Renal cortex interstitium (tissue), 11 donors: Measurements from ENCODE around the gene GALNT5. TPM values are rescaled to one million over a fixed set of nuclear protein-coding genes. Genes with fewer than 3 reads are reported as not detected.
"Not testable (repeated sequence)": the region's sequence is repeated elsewhere in the genome, so short reads cannot be mapped to it uniquely, and the experiment has no call there.

ENCODE experiments used
- DNase-seq, 11 donors: peaks; one replicate each; pipeline ENCODE4 v3.0.0-alpha.2; 2013; ENCODE audit warnings: low read depth in 9 of 11, low spot score in 4 of 11; ENCODE audit errors: extremely low read depth in 1 of 11
- polyA plus RNA-seq, 3 donors: library from polyadenylated mRNA; unstranded; fragments of 120-200 nt; gene quantifications; one replicate each; pipeline ENCODE4 v1.2.1, GENCODE V29; 2013; ENCODE audit not compliant: insufficient read length in 3 of 3

The GALNT5 gene
- polyA plus RNA-seq, 3 donors: 0.45 to 0.62 (median 0.50) TPM

DNA sequence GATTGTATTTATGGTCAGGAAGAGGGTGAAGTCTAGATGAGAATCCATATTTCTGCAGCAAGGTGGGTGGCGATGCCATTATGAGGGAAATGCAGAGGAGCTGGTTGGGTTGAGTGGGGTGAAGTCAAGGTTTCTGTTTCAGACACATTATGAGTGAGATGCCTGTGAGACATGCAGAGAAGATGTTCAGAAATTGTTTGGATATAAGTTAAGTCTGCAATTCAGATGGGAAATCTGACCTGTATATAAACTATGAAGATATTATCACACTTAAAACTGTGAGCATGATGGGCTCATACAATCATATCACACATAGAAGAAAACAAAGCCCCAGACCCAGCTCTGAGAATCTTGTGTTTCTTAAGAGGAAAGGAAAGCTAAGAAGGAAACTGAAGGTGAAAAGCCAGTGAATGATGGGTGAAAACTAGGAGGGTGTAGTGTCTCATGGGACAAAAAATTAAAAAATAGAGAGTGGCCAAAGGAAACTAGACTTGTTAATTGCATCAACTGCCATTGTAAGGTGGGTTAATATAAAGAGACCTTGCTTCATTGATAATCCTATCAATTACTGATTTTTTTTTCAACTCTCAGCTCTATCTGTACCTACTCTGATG lies 14.2 kb downstream of the GALNT5 start:
- no peak for DNase-seq

DNA sequence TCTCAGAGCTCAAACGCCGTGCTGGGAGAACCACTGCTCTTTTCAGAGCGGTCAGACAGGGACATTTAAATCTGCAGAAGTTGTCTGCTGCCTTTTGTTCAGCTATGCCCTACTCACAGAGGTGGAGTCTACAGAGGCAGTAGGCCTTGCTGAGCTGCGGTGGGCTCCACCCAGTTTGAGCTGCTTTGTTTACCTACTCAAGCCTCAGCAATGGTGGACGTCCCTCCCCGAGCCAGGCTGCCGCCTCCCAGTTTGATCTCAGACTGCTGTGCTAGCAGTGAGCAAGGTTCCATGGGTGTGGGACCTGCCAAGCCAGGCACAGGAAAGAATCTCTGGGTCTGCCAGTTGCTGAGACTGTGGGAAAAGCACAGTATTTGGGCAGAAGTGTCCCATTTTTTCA lies 21.8 kb downstream of the GALNT5 start:
- DNase-seq: not testable (repeated sequence)

DNA sequence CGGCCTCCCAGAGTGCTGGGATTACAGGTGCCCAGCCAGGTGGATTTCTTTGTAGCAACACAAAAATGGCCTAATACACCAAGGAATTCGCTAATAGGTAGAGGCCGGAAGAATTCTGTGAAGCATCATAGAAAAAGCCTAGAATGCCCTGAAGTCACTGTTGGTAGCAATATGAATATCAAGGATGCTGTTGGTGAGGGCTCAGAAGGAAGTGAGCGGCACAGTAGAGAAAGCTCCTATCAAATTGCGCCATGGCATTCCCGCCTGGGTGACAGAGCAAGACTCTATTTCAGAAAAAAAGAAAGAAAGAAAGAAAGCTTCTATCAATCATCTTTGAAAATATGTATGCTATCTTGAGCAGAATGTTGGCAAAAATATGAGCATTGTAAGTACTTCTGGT lies 23.8 kb downstream of the GALNT5 start:
- no peak for DNase-seq

DNA sequence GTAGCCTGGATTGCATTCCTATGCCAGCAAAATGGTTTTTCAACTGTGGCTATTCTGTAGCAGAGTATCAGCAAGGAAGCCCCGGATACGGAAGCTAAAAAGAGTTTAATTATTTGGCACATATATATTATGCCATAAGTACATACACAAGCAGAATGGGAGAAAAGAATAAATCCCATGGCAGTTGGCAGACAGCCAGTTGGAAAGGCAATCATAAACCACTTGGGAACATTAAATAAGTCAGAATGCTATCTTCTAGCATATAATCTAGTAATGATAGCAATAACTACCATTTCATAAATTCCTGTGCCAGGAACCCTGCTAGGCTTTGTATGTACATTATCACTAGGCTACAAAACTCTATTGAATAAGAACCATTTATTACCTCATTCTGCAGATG lies 26.0 kb downstream of the GALNT5 start:
- no peak for DNase-seq

DNA sequence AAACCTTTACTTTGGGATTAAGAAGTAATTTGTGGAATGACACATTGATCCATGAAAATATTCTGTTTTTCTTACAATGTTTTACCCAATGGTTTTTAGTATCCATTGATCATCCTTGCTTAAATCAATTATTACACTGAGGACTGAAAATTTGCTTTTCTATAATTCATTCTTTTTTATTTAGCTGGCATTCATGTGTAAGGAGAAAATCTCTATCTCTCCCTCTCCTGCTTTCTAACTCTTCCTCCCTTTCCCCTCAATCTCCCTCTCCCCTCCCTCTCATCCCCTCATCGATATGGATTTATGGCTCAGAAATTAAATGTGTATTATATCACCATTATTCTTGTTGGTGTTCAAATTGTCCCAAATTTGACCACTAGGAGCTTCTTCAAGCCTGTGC lies 29.7 kb downstream of the GALNT5 start:
- no peak for DNase-seq

DNA sequence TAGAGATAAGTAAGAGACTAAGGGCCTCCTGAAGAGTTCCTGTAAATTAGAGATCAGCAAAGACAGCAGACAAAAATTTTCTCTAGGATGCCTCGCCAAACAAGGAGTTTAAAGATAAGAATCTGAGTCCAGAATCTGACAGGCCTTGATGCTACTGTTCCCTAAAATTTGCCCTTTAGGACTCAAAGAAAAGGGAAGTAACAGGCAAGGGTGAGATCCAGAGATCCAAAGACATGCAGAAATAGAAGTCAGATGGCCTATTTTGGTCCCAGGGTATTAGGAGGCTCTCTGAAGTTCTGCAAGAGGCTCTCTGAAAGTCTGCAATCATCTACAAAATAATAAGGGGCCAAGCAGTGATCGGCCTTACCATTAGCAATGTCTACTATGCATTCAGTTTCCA lies 33.0 kb downstream of the GALNT5 start:
- no peak for DNase-seq

DNA sequence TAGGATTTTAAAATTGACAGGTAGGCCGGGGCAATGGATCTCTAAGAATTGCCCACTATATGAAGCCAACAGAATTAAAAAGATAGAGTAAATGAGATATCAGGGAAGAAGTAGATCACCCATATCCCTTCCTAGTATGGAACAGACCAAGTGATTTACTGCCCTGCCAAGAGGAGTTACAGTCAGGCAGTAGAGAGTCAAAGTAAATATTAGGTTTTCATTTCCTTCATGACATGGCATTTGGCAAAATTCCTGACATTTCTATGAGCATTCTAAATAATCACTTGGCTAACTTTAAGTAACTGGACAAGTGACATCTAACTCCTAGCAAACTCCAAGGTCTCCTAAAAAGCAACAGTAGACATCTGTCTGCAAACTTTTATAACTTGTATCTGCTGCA lies 33.5 kb downstream of the GALNT5 start:
- peak in 1 of 11 donors; percentile 11 for DNase-seq

DNA sequence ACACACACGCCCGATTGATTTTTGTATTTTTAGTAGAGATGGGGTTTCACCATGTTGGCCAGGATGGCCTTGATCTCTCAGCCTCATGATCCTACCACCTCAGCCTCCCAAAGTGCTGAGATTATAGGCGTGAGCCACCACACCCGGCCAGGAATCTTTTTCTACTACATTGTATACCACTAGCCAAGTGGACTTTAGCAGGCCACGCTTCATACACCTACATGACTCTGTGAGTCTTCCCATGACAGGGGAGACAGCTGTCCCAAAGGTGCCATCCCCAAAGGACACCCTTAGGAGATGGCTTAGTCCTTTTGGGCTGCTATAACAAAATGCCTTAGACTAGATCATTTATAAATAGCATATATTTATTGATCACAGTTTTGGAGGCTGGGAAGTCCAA lies 35.3 kb downstream of the GALNT5 start:
- DNase-seq: no peak

DNA sequence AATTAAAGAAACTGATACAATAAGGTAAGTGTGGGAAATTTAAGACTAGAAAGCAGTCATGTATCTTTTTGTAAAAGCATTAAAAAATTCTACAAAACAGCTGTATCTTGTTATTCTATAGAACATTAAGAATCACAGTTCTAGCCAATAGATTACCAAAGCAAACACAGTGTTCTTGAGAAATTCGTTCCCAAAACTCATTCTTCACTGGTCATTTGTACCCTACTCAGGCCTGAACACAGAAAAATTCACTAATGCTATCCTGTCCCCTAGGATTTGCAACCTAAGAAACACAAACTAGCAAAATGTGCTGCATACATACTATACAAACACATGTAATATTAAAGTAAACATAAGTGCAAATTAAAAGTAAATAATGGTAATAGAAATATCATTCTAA lies 39.0 kb downstream of the GALNT5 start:
- DNase-seq: no peak

DNA sequence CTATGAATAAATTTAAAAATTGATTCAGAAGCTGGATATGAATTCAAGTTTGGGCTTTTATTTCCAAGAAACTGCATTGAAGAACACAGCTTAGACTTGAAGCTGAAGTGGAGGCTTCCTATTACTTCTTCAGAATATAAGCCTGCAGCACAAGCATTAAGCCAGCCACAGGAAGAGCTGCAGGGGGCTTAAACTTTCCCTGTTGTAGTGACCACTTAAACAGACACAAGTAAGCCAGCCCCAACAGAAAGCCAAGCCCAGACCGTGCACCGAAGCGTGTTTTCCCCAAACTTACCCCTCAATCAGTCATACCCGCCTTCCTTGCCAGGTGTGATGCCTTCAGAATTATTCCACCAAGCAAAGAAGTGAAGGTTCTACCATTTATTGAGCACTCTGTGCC lies 39.5 kb downstream of the GALNT5 start:
- DNase-seq: no peak

DNA sequence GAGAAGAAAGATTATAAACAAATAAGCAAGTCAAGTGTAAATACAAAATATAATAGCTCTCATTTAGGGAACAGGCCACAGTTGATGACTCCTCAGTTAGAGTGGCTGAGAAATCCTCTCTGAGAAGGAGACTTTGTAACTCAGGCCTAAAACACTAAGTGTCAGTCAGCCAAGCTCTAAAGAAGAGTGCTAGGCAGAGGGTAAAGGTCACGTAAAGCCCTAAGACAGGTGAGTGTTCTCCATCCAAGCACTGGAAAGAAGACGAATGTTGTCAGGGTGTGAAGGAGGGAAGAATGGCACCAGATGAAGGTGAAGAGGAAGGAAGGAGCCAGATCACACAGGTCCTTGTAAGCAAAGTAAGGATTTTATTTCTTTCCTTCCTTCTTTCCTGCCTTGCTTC lies 43.8 kb downstream of the GALNT5 start:
- no peak for DNase-seq

DNA sequence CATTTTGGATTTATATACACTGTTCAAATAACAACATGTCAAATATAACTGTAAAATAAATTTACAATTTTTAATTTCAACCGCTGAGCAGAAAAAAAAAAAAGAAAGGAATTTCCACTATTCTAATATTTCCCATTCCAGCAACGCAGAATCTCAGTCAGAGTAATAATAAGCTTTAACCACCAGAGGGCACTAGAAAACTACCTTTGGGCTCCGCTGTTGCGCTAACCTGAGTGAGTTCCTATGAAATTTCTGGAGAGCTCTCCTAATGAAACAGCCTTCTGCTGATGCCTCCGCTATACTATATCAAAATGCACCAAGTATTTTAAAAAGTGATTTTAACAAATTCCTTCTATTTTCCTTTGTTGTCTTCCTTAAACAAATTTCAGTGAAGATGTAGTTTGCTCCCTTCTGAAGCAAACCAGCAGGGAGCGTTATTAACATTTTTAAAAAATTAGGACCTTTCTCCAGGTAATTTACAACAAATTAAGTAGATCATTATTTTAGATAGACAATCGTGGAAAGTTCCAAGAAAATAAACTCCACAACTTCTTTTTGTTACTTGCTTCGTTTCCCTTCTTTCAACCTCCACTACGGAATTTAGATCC lies 45.1 kb downstream of the GALNT5 start:
- peak; percentile 17 to 71 (median 42) for DNase-seq

DNA sequence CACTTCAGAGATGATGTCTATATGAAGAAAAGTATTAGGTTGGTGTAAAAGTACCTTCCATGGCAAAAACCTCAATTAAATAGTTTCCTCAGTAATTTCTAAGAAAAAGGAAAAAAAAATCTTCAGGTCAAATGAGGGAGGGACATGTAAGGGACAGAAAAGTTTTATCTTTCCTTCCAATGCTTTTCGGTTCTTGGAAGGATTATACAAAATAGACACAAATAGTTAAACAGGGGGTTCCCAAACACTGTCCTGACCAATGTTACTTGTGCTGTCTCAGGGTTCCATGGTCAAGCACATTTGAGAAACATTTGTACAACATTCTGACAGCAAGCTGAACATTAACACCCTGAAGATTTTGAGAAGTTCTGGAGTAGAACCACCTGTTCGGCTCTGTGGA lies 46.1 kb downstream of the GALNT5 start:
- DNase-seq: no peak

DNA sequence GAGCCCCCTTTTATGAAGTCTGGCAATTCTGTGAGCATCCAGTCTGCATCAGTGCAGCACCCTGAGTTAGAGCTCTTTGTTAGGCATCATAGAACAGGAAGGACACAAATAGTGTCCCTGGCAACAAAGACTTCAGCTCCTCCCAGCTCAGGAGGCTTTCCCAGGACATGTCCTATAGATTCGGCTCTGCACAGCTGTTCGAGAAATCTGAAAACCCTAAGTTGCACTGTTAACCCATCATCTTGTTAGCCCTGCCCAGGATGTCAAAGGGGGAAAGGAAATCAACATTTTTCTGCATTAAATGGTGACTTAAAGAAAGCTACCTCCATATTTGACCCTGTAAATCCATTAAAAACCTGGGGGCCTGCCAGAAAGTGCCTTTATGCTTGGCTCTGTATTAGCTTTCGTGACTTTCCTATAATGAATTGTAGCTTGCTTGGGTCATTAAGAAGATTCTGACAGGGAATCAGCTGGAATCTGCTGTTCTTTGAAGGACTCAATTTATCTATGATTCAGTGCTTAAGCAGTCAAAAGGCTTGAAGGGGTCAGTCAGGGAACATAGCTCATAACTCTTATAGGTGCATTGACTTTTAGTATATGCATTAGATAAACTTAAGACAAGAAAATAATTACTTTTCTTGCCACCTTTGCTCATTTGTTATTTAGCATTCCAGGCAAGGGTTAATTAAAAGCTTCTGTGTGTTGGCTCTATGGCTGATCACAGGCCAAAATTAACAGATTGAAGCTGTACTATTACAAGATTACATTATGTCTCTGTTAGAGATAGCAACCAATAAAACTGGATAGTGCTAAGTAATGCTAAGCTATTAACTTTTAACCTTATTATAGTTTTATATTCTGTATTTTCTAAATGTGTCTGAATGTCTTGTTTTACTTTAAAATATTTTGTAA lies 47.6 kb downstream of the GALNT5 start:
- peak in 9 of 11 donors; percentile 24 to 61 (median 39) for DNase-seq

DNA sequence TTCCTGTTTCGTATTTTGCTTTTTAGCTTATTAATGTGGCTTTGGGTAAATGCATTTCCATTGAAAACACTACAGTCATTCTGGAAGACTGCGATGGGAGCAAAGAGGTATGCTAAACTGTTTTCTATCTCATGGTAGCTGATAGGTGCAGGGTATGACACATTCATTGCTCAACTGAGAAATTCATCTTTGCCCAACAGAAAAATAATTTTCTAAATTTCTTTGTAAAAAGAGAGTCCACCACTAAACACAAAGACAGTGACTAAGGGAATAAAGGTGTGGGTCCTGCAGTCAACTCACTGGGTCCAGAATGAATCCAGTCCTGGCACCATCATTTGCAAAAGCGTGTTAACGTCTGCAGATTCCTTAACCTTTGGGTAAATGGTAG lies 48.2 kb downstream of the GALNT5 start:
- DNase-seq: no peak

DNA sequence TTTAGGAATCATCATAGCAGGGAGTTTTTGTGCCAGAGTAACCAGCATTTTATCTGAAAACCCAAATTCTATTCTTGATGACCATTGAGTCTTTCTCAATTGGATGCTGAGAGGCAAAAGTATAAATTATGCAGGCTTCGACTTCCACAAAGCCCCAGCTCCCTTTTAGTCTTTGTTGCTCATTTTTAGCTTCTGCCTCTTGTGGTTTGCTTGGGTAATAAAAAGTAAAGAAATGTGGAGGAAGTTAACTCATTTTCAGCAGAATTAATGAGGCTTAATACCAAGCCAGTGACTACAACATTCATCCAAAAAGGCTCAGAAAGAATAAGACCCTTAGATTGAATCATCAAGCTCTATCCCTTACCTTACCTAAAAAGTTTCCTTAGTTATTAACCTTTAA lies 49.5 kb downstream of the GALNT5 start:
- DNase-seq: no peak

DNA sequence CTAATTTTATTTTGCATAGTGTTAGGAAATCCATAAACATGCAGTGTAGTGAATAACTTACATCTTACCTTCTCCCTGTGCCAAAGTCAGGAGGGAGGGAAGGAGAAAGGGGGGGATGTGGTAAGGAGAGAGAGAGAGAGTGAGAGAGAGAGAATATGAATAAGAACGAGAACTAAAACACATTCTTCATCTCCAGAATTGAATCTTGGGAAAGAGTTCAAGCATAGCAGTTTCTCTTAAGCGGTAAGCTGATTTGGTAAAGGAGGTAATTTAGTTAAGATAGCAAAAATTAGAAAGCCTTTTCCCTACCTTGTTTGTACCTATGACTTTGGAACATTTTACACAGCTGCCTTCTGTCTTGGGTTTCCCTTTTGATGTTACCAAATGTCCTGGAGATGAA lies 52.4 kb downstream of the GALNT5 start:
- DNase-seq: no peak

DNA sequence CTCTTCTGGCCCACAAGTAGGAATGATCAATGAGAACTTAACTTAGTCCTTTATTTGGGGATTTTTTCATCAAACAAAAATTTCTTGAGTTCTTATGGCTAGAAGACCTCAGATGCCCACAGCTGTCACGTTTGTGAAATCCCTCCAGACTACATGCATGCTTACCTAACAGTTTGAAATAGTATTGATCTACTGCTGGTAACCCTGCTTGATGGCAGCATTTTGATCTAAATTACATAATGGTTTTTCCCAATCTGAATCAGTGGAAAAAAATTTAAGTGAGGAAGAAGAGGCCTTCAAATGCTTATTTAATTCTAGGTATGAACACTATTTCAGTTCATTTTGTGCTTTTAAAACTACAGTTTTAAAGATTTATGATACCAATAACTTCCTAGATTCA lies 54.2 kb downstream of the GALNT5 start:
- no peak for DNase-seq

DNA sequence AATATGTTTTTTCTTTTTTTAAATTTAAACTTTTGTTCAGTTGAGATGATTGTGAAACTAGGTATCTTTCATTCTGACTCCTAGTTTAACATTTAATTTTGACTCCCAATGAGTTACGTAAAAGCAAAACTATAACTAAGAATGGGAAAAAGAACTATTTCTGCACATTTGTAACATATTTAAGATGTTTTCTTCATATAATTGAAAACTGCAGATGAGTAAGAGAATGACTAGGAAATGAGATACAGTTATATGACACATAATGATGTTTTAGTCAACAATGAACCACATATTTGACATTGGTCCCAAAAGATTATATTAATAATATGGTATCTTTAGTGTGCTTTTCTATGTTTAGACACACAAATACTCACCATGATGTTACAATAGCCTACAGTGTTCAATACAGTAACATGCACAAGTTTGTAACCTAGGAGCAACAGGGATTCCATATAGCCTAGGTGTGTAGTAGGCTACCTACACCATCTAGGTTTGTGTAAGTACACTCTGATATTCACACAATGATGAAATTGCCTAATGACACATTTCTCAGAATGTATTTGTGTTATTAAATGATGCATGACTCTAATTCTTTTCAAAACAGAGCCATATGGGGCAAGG lies 55.5 kb downstream of the GALNT5 start:
- no peak for DNase-seq

DNA sequence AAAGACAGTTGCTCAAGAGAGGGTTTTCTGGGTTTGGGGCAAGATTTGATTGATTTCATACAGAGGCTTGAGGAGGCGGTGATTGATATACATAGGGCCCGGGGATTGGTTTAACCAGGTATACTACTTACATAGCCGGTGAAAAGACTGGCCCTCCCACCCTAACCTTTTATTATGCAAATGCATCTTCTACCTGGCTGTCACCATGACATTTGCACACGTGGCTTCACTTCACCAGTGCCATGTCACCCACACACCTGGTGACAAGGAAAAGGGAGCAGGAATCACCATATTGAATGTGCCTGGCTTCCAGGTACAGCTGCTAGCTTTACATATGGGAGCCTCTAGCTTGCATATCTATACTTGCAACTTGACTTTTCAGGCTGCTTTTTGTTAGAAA lies 58.4 kb downstream of the GALNT5 start:
- no peak for DNase-seq
